Small intestine (tissue), 7 donors: ENCODE data around the gene KCND3. TPM values are rescaled to one million over a fixed set of nuclear protein-coding genes. Genes with fewer than 3 reads are reported as not detected.

Experiments
- DNase-seq, 2 donors: peaks; one replicate each; pipeline versions ENCODE4 v3.0.0 to v3.0.0-alpha.2; 2013
- FAIRE-seq: peaks from 2 replicates; lab custom pipeline; 2012; peaks lifted over from hg19 to GRCh38; lab: Jason Lieb, UNC
- H3K27ac ChIP-seq, 3 donors: one replicate each; pipeline ENCODE4 v1.5.1; 2013; ENCODE audit warnings: low read length in 2 of 3, mild to moderate bottlenecking in 2 of 3, control low read depth in 1 of 3, inconsistent platforms in 1 of 3, low read depth in 1 of 3, moderate library complexity in 1 of 3
- H3K27me3 ChIP-seq, 3 donors: one replicate each; pipeline ENCODE4 v1.6.1; 2013; ENCODE audit warnings: low read length in 3 of 3, inconsistent platforms in 1 of 3; ENCODE audit not compliant: control insufficient read depth in 3 of 3, insufficient read depth in 3 of 3
- H3K36me3 ChIP-seq, 3 donors: one replicate each; pipeline ENCODE4 v1.6.1; 2013; ENCODE audit warnings: low read length in 3 of 3, inconsistent platforms in 1 of 3, low read depth in 1 of 3, mild to moderate bottlenecking in 1 of 3, moderate library complexity in 1 of 3; ENCODE audit not compliant: control insufficient read depth in 3 of 3, insufficient read depth in 2 of 3
- H3K4me1 ChIP-seq, 3 donors: one replicate each; pipeline ENCODE4 v1.6.1; 2013; ENCODE audit warnings: low read length in 2 of 3, inconsistent platforms in 1 of 3, low read depth in 1 of 3, mild to moderate bottlenecking in 1 of 3, moderate library complexity in 1 of 3; ENCODE audit not compliant: control insufficient read depth in 3 of 3, insufficient read depth in 2 of 3
- H3K4me3 ChIP-seq, 3 donors: one replicate each; pipeline ENCODE4 v1.5.1; 2013; ENCODE audit warnings: low read length in 3 of 3, control low read depth in 1 of 3, inconsistent platforms in 1 of 3, low read depth in 1 of 3, mild to moderate bottlenecking in 1 of 3, moderate library complexity in 1 of 3
- H3K9me3 ChIP-seq, 2 donors: one replicate each; pipeline ENCODE4 v1.6.1; 2013; ENCODE audit warnings: low read depth in 1 of 2, low read length in 1 of 2; ENCODE audit not compliant: control insufficient read depth in 2 of 2, insufficient read depth in 1 of 2
- WGBS, 3 donors: extraction: QIAGEN DNeasy Blood & Tissue Kit; methylation state at CpG; one replicate each; pipeline ENCODE4 v1.1.7; 2013; 5-methylcytosine and 5-hydroxymethylcytosine counted together
- polyA plus RNA-seq, 4 donors: library from polyadenylated mRNA; stranded (reverse) in 3 of 4; unstranded in 1 of 4; fragments of 200-250 nt in 3 of 4; fragments of 120-200 nt in 1 of 4; gene quantifications; one replicate each; pipeline versions ENCODE4 v1.2.1 to v1.2.3, GENCODE V29; 2013
- donor health status: healthy with polysubstance abuse.
- donor health status: control.
- donor health status: control.
- donor health status: Bipolar disorder and iron deficiency.
- donor health status: healthy.

The KCND3 gene
- polyA plus RNA-seq, 4 donors: 0.27 to 1.8 (median 0.86) TPM; not detected in 1

DNA sequence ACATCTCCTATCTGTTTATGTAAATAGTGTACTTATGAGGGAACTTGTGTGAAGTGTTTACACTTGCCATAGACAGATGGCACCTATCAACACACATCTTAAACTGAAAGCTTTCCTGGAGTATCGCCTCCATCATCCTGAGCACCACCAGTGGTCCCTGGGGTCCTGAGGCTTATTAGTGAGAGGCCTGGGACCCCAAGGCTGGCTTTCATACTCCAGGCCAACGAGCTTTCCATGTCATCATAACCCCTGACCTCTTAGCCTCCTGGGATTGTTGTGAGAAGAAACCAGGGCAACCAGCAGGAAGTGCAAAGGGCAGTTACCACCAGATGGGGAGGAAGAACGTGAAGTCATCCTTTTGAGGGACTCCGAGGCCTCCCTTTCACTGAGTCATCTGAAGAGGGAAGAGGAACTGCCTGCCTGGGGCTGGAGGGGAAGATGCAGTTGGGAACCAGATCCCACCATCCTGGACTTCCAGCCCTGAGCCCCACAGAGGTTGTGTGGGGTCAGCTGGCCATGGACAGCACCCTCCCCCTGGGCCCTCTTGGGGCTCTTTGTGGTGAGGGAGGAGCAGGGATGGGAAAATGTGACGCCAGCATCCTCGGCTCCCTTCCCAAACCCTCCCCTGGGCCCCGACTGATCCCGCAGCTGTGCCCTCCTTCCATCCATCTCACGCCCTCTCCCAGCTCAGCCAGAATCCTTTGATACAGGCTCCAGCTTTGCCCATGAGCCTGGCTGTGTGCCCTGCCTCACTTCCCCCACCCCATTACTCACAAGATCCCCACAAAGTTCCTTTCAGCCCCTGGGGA, 256.1 kb downstream of the KCND3 start:
- Histone ChIP-seq H3K4me1 (peaks cover 0 to 21% (median 4%) of the 10 kb centered on the region in 3 donors), H3K36me3 (peaks cover 0 to 6% (median 0%) of the 10 kb centered on the region in 3 donors), H3K9me3 (no peaks in the 10 kb centered on the region), H3K4me3 (no peak overlapping the region), H3K27ac (peak overlapping the region in 2 of 3 donors; percentile 44 to 70), H3K27me3 (peaks cover 0 to 4% (median 0%) of the 10 kb centered on the region in 3 donors)
- FAIRE-seq: no peak
- WGBS, 3 donors: 44 to 60% (median 45%) methylated on average over 9 of the region's 9 CpGs
- DNase-seq: peak; percentile 49 to 78

DNA sequence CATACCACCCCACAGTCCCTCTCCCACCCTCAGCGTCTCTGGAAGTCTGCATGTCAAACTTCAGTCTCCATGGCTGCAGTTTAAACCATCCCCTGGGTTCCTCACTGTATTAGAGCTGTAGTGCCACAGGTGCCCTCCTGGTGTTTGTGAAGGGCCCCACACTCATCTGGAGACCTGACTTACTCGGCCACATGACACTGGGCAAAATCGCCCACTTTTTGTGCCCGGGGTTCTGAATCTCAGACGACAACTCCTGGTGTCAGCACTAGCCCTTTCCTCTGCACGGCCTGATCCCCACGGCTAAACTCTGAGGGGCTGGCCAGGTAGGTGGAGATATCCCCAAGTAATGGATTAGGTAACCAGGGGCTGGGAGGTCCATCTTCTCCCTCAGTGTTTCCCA, 256.8 kb downstream of the KCND3 start:
- WGBS, 3 donors: 90 to 94% (median 91%) methylated on average over 7 of the region's 7 CpGs
- Histone ChIP-seq H3K27me3 (peaks cover 0 to 4% (median 0%) of the 10 kb centered on the region in 3 donors), H3K36me3 (peaks cover 0 to 6% (median 0%) of the 10 kb centered on the region in 3 donors), H3K27ac (peak overlapping the region in 1 of 3 donors; percentile 70), H3K9me3 (no peaks in the 10 kb centered on the region), H3K4me3 (no peak overlapping the region), H3K4me1 (peaks cover 0 to 15% (median 4%) of the 10 kb centered on the region in 3 donors)
- DNase-seq: no peak
- no peak for FAIRE-seq

DNA sequence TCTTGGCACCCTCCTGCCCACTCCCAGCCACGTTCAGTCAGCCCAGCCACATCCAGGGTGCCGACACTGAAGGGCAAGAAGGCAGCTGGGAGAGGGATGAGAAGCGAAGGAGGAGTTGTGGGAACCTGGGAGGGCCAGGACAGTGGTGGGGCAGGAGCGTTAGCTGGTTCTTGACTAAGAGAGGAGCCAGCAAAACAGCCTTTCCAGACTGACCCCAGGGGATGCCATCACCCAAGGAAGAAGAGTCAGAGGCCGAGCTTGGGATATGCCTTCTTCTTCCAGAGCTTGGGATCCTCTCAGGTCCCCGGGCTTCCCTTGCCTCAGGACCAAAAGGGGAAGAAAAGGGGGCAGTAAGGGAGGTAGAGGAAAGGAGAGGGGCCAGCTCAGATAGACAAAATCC, 257.5 kb downstream of the KCND3 start:
- Histone ChIP-seq H3K9me3 (no peaks in the 10 kb centered on the region), H3K27ac (no peak overlapping the region), H3K36me3 (peaks cover 0 to 9% (median 0%) of the 10 kb centered on the region in 3 donors), H3K27me3 (peaks cover 0 to under 1% (median 0%) of the 10 kb centered on the region in 3 donors), H3K4me1 (peaks cover 0 to 9% (median 4%) of the 10 kb centered on the region in 3 donors), H3K4me3 (no peak overlapping the region)
- no peak for FAIRE-seq
- 77 to 81% (median 81%) methylated on average over 6 of the region's 6 CpGs for WGBS, 3 donors
- no peak for DNase-seq

DNA sequence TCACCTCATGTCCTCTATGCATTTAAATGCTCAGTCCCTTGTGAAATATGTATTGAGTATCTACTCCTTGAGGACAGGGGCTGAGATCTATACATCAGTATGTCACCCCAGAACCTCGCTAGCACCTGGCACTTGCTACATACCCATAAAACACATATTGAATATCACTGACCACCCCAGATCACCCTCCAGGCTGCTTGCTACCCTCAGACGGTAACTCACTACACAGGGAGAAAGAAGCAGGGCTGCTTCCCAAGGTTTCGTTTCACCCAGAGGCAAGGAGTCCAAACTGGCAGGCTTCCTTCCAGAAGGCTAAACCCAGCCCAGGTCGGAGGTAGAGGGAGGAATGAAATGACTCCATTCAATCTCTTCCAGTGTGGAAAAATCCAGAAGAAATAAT, 258.8 kb downstream of the KCND3 start:
- H3K9me3 ChIP-seq: no peaks in the 10 kb centered on the region
- 64 to 75% (median 72%) methylated on average over 4 of the region's 4 CpGs for WGBS, 3 donors
- no peak for FAIRE-seq
- peaks cover 0 to 9% (median 4%) of the 10 kb centered on the region in 3 donors for H3K4me1 ChIP-seq
- H3K27me3 ChIP-seq: no peaks in the 10 kb centered on the region
- no peak overlapping the region for H3K4me3 ChIP-seq
- no peak overlapping the region for H3K27ac ChIP-seq
- H3K36me3 ChIP-seq: peaks cover 0 to 11% (median 0%) of the 10 kb centered on the region in 3 donors
- DNase-seq: no peak

DNA sequence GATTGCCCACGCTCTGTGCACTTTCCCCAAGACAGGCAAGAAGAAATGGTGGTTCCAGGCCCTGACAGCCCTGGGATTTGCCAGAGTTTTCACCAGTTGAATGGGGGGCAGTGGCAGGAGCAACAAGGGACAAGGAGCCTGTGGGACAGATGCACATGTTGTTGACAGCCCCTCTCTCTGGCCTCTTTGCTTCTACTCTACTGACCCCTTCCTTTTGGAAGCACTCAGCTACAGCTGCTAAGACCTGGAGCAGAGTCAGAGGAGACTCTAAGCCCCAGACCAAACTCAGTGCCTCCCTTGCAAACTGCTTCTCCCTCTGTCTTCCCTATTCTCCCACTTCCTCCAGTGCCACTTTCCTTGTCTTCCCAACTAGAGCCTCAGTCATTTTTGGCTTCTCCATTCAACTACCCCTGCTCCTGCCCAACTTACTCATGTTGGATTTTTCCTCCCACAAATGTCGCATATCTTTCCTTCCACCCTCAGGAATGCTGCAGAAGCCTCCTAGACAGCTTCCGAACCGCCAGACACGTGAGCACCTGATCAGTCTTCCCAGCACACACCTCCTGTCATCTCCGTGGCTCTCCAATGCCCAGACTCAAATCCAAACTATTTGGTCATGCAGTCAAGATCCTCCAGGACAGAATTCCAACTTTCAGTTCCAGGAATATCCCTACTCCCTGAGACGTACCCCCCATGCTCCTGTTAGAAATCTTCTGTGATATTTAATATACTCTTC, 259.4 kb downstream of the KCND3 start:
- H3K4me3 ChIP-seq: no peak overlapping the region
- 80 to 87% (median 87%) methylated on average over 7 of the region's 7 CpGs for WGBS, 3 donors
- no peaks in the 10 kb centered on the region for H3K27me3 ChIP-seq
- no peaks in the 10 kb centered on the region for H3K9me3 ChIP-seq
- peaks cover 0 to 11% (median 0%) of the 10 kb centered on the region in 3 donors for H3K36me3 ChIP-seq
- H3K4me1 ChIP-seq: peaks cover 0 to 9% (median 4%) of the 10 kb centered on the region in 3 donors
- DNase-seq (no peak), FAIRE-seq (no peak)
- H3K27ac ChIP-seq: no peak overlapping the region

DNA sequence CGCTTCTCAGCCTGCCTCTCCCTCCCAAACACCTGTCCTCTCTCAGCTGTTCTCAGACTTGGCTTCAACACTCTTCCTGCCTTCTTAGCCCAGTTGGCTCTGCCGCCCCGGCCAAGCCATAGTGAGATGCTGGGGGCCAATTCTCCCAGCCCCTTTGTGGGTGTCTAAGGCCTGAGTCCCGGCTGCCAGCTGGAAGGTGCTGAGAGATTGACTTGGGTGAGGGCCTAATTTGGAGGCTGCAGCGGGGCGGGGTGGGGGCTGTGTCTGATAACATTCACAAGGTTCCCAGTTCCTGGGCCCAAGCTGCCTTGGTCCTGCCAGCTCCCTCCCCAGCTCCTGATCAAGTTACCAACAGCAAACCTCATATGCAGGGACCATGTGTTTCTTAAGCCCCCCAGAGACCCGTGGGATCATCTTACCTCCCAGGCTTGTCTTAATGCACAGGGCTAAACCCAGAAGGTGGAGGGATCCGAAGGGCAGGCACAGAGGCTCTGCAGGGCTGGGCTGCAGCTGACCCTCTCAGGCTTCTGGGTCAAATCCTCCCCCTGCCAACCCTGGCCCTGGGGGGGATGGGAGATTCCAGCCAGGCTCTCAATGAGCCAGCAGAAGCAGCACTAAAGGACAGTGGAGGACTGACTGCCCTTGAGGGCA, 260.1 kb downstream of the KCND3 start:
- no peak for DNase-seq
- H3K4me3 ChIP-seq: no peak overlapping the region
- H3K9me3 ChIP-seq: no peaks in the 10 kb centered on the region
- no peaks in the 10 kb centered on the region for H3K27me3 ChIP-seq
- 61 to 67% (median 67%) methylated on average over 8 of the region's 8 CpGs for WGBS, 3 donors
- H3K27ac ChIP-seq: no peak overlapping the region
- no peak for FAIRE-seq
- H3K36me3 ChIP-seq: peaks cover 0 to 11% (median 0%) of the 10 kb centered on the region in 3 donors
- H3K4me1 ChIP-seq: peaks cover 0 to 9% (median 4%) of the 10 kb centered on the region in 3 donors

DNA sequence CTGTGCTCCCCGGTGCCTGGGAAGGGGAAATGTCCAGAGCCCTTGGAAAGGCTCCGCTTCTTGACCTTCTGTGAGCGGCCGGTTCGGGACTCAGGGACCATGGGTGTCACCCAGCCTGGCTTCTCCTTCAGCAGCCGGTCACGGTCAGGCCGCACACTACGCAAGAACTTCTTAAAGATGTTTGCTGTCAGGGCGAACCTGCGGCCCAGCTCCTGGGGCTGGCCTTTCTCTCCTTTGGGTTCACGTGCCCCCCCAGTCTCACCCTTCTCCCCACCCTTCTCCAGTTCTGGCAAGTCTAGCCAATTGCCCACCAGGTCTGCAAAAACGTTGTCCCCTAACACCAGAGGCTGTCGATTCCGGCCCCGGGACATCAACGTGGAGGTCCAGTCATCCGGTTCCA, 262.4 kb downstream of the KCND3 start:
- Histone ChIP-seq H3K4me1 (no peaks in the 10 kb centered on the region), H3K4me3 (no peak overlapping the region), H3K36me3 (peaks cover 0 to 9% (median 0%) of the 10 kb centered on the region in 3 donors), H3K27ac (no peak overlapping the region), H3K9me3 (no peaks in the 10 kb centered on the region), H3K27me3 (no peaks in the 10 kb centered on the region)
- DNase-seq: no peak
- FAIRE-seq: no peak
- WGBS, 3 donors: 87 to 93% (median 89%) methylated on average over 17 to 18 of the region's 18 CpGs

DNA sequence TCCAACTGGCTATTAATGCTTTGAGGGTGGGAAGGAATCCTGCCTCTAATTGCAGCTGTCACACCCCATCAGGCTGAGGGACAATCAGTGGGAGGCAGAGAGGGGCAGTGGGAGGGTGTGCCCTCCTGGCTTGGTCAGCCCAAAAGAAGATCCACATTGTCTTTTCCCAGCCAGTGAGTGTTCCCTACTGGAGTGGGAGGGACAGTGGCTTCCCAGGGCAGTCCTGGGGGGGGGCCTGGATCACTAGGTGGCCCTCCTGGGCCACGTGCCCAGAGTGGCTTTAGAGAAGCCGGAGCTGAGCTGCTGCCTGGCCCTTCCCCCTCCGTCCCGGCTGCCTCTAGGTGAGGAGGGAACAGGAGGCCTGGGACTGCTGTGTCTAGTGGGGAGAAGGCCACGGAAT, 264.3 kb downstream of the KCND3 start:
- H3K36me3 ChIP-seq: peaks cover 0 to 7% (median 0%) of the 10 kb centered on the region in 3 donors
- no peak overlapping the region for H3K4me3 ChIP-seq
- H3K27me3 ChIP-seq: no peaks in the 10 kb centered on the region
- H3K4me1 ChIP-seq: no peaks in the 10 kb centered on the region
- no peak overlapping the region for H3K27ac ChIP-seq
- WGBS, 3 donors: 18 to 58% (median 54%) methylated on average over 4 to 5 of the region's 5 CpGs
- no peaks in the 10 kb centered on the region for H3K9me3 ChIP-seq
- FAIRE-seq: no peak
- no peak for DNase-seq
